SH-SY5Y (cell line): Measurements from ENCODE around the gene CELF2.

Experiments
- GATA2 ChIP-seq: IDR thresholded peaks from 2 replicates; pipeline ENCODE4 v1.6.1; 2011; ENCODE audit warnings: mild to moderate bottlenecking, low read depth, low read length
- GATA3 ChIP-seq: IDR thresholded peaks from 2 replicates; pipeline ENCODE4 v1.6.1; 2011; ENCODE audit warnings: low read depth, mild to moderate bottlenecking, low read length, moderate library complexity

Gene CELF2

DNA sequence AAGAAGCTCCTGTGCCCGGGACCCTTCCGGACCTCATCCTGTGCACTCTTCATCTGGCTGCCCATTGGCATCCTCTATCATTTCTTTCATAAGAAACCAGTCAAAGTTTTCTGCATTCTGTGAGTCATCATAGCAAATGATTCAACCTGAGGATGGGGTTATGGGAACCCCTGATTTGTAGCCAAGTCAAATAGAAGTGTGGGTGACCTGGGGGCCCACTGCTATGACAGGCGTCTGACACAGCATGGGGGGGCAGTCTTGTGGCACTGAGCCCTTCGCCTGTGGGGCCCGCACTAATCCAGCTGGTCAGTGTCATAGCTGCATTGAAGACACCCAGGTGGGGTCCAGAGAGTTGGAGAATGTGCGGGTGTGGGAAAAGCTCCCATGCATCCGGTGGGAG is 363.4 kb downstream of the CELF2 start:
- TF ChIP-seq GATA2 (no peak), GATA3 (no peak)

- no peak for TF ChIP-seq GATA3
- no peak for TF ChIP-seq GATA2
These were observed 363.8 kb downstream of the CELF2 start for GRCh38 chr10:11381511-11381910.

GRCh38 chr10:11382187-11382586 is 364.5 kb downstream of the CELF2 start:
- TF ChIP-seq GATA2 (no peak), GATA3 (no peak)

DNA sequence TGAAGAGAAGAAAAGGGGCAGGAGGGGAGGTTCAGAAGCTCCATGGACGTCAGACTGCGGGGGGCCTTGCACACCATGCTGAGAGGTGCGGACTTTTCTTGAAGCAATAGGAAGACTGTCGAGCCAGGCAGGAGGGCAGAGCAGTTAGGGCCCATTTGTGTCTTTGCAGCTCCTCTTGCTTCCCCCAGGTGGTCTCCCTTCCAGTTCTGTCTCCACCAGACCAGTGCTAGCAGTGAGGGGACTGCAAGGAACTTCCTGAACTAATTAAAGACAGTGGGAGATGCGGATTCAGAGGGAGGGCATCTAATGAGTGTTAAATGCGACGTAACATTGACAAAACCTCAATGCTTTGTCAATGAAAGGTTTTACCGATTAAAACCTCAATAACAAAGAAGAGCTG is 368.4 kb downstream of the CELF2 start:
- TF ChIP-seq GATA3: no peak
- no peak for TF ChIP-seq GATA2
